Breast epithelium (tissue), 3 donors: Measurements from ENCODE around the gene DMKN.

ENCODE experiments used
- POLR2A ChIP-seq: fragments of 450-650 bp; IDR thresholded peaks from one replicate; pipeline ENCODE4 v1.6.1; 2016; ENCODE audit warnings: antibody characterized with exemption, mild to moderate bottlenecking, moderate library complexity
- POLR2AphosphoS5 ChIP-seq, 3 donors: sonication (generic); formaldehyde crosslinking; IDR thresholded peaks; one replicate each; pipeline ENCODE4 v1.6.1; 2017; ENCODE audit warnings: antibody characterized with exemption in 3 of 3
- TF ChIP-seq, protein P1 (sequence below), 3 donors: fragments of 450-650 bp; IDR thresholded peaks; one replicate each; pipeline ENCODE4 v1.5.1; 2016 to 2017; ENCODE audit warnings: antibody characterized with exemption in 3 of 3, mild to moderate bottlenecking in 3 of 3, moderate library complexity in 3 of 3

DNA sequence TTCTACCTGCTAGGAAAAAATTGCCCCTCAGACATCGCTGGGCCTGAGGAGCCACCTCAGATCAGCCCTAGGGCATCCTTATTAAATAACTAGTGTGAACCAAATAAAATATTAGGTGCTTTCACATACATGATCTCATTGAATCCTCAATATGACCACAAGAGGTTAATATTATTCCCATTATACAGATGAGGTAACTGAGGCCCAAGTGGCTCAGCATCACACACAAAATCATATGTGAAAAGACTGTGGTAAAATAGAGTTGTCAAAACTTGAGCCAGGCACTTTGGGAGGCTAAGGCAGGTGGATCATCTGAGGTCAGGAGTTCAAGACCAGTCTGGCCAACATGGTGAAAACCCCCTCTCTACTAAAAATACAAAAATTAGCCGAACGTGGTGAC lies 2.9 kb upstream of the DMKN start:
- TF ChIP-seq, protein P1, sequence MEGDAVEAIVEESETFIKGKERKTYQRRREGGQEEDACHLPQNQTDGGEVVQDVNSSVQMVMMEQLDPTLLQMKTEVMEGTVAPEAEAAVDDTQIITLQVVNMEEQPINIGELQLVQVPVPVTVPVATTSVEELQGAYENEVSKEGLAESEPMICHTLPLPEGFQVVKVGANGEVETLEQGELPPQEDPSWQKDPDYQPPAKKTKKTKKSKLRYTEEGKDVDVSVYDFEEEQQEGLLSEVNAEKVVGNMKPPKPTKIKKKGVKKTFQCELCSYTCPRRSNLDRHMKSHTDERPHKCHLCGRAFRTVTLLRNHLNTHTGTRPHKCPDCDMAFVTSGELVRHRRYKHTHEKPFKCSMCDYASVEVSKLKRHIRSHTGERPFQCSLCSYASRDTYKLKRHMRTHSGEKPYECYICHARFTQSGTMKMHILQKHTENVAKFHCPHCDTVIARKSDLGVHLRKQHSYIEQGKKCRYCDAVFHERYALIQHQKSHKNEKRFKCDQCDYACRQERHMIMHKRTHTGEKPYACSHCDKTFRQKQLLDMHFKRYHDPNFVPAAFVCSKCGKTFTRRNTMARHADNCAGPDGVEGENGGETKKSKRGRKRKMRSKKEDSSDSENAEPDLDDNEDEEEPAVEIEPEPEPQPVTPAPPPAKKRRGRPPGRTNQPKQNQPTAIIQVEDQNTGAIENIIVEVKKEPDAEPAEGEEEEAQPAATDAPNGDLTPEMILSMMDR (IDR thresholded peaks at IDR 0.05), result no peak
- TF ChIP-seq POLR2A, result no peak
- no peak for TF ChIP-seq POLR2AphosphoS5 (IDR thresholded peaks at IDR 0.05)
